Subcutaneous adipose tissue (tissue), 4 donors: Measurements from ENCODE around the gene AUTS2. TPM values are rescaled to one million over a fixed set of nuclear protein-coding genes. Genes with fewer than 3 reads are reported as not detected.

Experiments
- CTCF ChIP-seq: fragments of 450-650 bp; IDR thresholded peaks from one replicate; pipeline ENCODE4 v1.5.1; 2016; ENCODE audit warnings: low read depth, mild to moderate bottlenecking, control low read depth, antibody characterized with exemption, moderate library complexity
- total RNA-seq, 4 donors: library from RNA; depleted of rRNA; stranded (reverse); fragments of >200 nt; gene quantifications; one replicate each; pipeline ENCODE4 v1.1.0, GENCODE V29; 2016

AUTS2 gene
- total RNA-seq, 4 donors from 2014 or later, result 22.4 to 46.9 (median 27.4) TPM

- TF ChIP-seq CTCF, result no peak
These were observed 953.9 kb downstream of the AUTS2 start for GRCh38 chr7:70552141-70552540.

- no peak for TF ChIP-seq CTCF
These were observed 955.1 kb downstream of the AUTS2 start for GRCh38 chr7:70553364-70553763.

- no peak for TF ChIP-seq CTCF
These were observed 956.4 kb downstream of the AUTS2 start for GRCh38 chr7:70554646-70555045.

GRCh38 chr7:70556761-70557160 lies 958.5 kb downstream of the AUTS2 start:
- no peak for TF ChIP-seq CTCF

- TF ChIP-seq CTCF, result no peak
These were observed 959.1 kb downstream of the AUTS2 start for GRCh38 chr7:70557338-70557737.

GRCh38 chr7:70559815-70560214 lies 961.5 kb downstream of the AUTS2 start:
- no peak for TF ChIP-seq CTCF

GRCh38 chr7:70563960-70564359 lies 965.7 kb downstream of the AUTS2 start:
- TF ChIP-seq CTCF, result no peak
